Gastrocnemius medialis (tissue), 4 donors: ENCODE results near the gene ANKRD13B.

Experiments
- CTCF ChIP-seq, 5 experiments: fragments of 450-650 bp in 3 of 5; fragments of 200-600 bp in 2 of 5; sonication (generic) in 2 of 5; IDR thresholded peaks in 4 of 5; conservative IDR thresholded peaks in 1 of 5; 1 replicate in 4 of 5; 2 replicates in 1 of 5; pipeline ENCODE4 v1.5.1; 2016 to 2019; ENCODE audit warnings: antibody characterized with exemption in 5 of 5, mild to moderate bottlenecking in 3 of 5, moderate library complexity in 3 of 5
- POLR2A ChIP-seq, 2 donors: fragments of 450-650 bp; IDR thresholded peaks; one replicate each; pipeline ENCODE4 v1.6.1; 2017; ENCODE audit warnings: antibody characterized with exemption in 2 of 2, mild to moderate bottlenecking in 2 of 2, moderate library complexity in 2 of 2

GRCh38 chr17:29620271-29620670, 27.3 kb downstream of the ANKRD13B start:
- peak; percentile 36 to 51 for TF ChIP-seq POLR2A (IDR thresholded peaks at IDR 0.05)
- no peak for TF ChIP-seq CTCF (IDR thresholded peaks at IDR 0.05 in 4 of 5, conservative IDR thresholded peaks at IDR 0.05 in 1 of 5)
